Astrocyte (in vitro differentiated cells and primary cell): Measurements from ENCODE around the gene FRMD4A.

Experiments
- EZH2 ChIP-seq: IDR thresholded peaks from 2 replicates; pipeline ENCODE4 v1.6.1; 2012; ENCODE audit warnings: mild to moderate bottlenecking, low read length, inconsistent platforms; ENCODE audit not compliant: insufficient read depth
- TF ChIP-seq, protein P1 (sequence below): IDR thresholded peaks from 2 replicates; pipeline ENCODE4 v1.5.1; 2011; ENCODE audit warnings: low read depth, mild to moderate bottlenecking, inconsistent platforms, low read length, moderate library complexity; ENCODE audit not compliant: insufficient read depth

DNA sequence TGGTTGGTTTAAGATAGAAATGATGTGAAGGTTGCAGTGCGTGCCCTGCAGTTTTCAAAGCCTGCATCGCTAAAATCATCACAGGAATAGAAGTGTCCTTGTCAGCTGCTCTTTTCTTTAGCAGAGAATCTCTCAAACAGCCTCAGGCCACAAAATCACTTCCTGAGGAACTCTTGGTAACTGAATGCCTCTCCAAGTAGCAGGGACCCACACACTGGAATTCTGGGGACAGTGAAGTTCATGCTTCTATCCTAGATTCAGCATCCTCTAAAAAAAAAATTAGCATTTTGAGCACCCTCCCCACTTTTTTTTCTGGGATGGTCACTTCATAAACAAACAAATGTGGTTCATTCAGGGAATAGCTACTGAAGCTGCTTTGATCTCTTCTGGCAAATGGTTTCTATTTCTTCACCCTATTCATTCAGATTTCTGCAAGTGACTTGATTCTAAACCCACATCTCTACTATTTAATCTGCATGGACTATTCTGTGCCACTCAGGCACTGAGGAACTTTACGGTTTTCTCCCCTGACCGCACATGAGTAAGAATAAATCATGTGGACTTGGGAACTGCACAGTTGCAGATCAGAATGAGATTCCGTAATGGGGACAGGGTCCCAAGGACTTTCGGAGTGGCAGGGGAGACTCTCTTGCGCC, 306.9 kb downstream of the FRMD4A start:
- TF ChIP-seq, protein P1, sequence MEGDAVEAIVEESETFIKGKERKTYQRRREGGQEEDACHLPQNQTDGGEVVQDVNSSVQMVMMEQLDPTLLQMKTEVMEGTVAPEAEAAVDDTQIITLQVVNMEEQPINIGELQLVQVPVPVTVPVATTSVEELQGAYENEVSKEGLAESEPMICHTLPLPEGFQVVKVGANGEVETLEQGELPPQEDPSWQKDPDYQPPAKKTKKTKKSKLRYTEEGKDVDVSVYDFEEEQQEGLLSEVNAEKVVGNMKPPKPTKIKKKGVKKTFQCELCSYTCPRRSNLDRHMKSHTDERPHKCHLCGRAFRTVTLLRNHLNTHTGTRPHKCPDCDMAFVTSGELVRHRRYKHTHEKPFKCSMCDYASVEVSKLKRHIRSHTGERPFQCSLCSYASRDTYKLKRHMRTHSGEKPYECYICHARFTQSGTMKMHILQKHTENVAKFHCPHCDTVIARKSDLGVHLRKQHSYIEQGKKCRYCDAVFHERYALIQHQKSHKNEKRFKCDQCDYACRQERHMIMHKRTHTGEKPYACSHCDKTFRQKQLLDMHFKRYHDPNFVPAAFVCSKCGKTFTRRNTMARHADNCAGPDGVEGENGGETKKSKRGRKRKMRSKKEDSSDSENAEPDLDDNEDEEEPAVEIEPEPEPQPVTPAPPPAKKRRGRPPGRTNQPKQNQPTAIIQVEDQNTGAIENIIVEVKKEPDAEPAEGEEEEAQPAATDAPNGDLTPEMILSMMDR: no peak
- no peak for TF ChIP-seq EZH2
